ENCODE data around the gene LBH. TPM values are rescaled to one million over a fixed set of nuclear protein-coding genes. Genes with fewer than 3 reads are reported as not detected.

The LBH gene
- polyA plus RNA-seq, 1 of the 3 experiments (the other 2 are of a cell fraction) = 22.8 TPM

- no peak overlapping the region for H3K4me3 ChIP-seq (ENCODE audit: low read depth in 2 of 2, low read length in 1 of 2)
- DNase-seq = no peak
- H3K9me2 ChIP-seq = no peaks in the 10 kb centered on the region
- peaks cover 0 to 8% of the 10 kb centered on the region in 2 experiments; a peak in 2 of 4 replicates for H3K4me1 ChIP-seq (ENCODE audit: control insufficient read depth in 1 of 2, insufficient read depth in 2 of 2, low read depth in 1 of 2, low read length in 1 of 2)
- no peaks in the 10 kb centered on the region for H3F3A ChIP-seq (replicated peaks; ENCODE audit: insufficient read depth)
- no peak overlapping the region for H3K9ac ChIP-seq
- H3K4me2 ChIP-seq = no peak overlapping the region
- no peaks in the 10 kb centered on the region for H4K20me1 ChIP-seq (ENCODE audit: insufficient read depth)
- no peaks in the 10 kb centered on the region for H3K79me2 ChIP-seq (ENCODE audit: insufficient read depth)
- no peaks in the 10 kb centered on the region for H3K36me3 ChIP-seq (replicated peaks in 1 of 2; ENCODE audit: control insufficient read depth in 1 of 2, insufficient read depth in 2 of 2, low read length in 1 of 2)
- TF ChIP-seq YY1 (IDR thresholded peaks at IDR 0.05; ENCODE audit: low read depth) (no peak), RAD21 (IDR thresholded peaks at IDR 0.05; ENCODE audit: low read length) (no peak), FOXJ3 (CRISPR knock-in tag; IDR thresholded peaks at IDR 0.05) (no peak), RFX5 (IDR thresholded peaks at IDR 0.05; ENCODE audit: low read length) (no peak), CHD2 (IDR thresholded peaks at IDR 0.05; ENCODE audit: low read length, partially characterized antibody) (no peak), MEF2A (IDR thresholded peaks at IDR 0.05; ENCODE audit: borderline replicate concordance, low read depth) (no peak), JUND (IDR thresholded peaks at IDR 0.05) (no peak), NFIC (IDR thresholded peaks at IDR 0.05; ENCODE audit: borderline replicate concordance) (no peak), PBX3 (IDR thresholded peaks at IDR 0.05) (no peak), EP300 (IDR thresholded peaks at IDR 0.05; ENCODE audit: borderline replicate concordance in 1 of 2, low read depth in 1 of 2, low read length in 1 of 2) (no peak), RCOR1 (IDR thresholded peaks at IDR 0.05; ENCODE audit: low read length) (no peak), MXI1 (IDR thresholded peaks at IDR 0.05; ENCODE audit: low read depth, low read length) (no peak), ELF1 (IDR thresholded peaks at IDR 0.05) (no peak), GATA2 (CRISPR knock-in tag; IDR thresholded peaks at IDR 0.05) (no peak), EZH2phosphoT487 (IDR thresholded peaks at IDR 0.05; ENCODE audit: borderline replicate concordance, low read depth) (no peak), TAF1 (IDR thresholded peaks at IDR 0.05; ENCODE audit: borderline replicate concordance, low read depth, low read length) (no peak)
- TF ChIP-seq, protein P1, sequence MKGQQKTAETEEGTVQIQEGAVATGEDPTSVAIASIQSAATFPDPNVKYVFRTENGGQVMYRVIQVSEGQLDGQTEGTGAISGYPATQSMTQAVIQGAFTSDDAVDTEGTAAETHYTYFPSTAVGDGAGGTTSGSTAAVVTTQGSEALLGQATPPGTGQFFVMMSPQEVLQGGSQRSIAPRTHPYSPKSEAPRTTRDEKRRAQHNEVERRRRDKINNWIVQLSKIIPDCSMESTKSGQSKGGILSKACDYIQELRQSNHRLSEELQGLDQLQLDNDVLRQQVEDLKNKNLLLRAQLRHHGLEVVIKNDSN (IDR thresholded peaks at IDR 0.05; ENCODE audit: borderline replicate concordance, low read depth) = no peak
- TF ChIP-seq, protein P2, sequence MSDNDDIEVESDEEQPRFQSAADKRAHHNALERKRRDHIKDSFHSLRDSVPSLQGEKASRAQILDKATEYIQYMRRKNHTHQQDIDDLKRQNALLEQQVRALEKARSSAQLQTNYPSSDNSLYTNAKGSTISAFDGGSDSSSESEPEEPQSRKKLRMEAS (IDR thresholded peaks at IDR 0.05; ENCODE audit: low read depth) = no peak
- TF ChIP-seq, protein P3, sequence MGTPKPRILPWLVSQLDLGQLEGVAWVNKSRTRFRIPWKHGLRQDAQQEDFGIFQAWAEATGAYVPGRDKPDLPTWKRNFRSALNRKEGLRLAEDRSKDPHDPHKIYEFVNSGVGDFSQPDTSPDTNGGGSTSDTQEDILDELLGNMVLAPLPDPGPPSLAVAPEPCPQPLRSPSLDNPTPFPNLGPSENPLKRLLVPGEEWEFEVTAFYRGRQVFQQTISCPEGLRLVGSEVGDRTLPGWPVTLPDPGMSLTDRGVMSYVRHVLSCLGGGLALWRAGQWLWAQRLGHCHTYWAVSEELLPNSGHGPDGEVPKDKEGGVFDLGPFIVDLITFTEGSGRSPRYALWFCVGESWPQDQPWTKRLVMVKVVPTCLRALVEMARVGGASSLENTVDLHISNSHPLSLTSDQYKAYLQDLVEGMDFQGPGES (IDR thresholded peaks at IDR 0.05; ENCODE audit: low read depth, low read length) = no peak
- no peak overlapping the region for H3K27ac ChIP-seq (ENCODE audit: low read depth in 2 of 2, low read length in 1 of 2)
- no peaks in the 10 kb centered on the region for H3K9me3 ChIP-seq
- ChIA-PET CTCF (interaction anchor here (1.9 to 12.8 kb wide), 3 partner anchors 24 to 505 kb away, joined by 8 to 573 read pairs (median 189); no protein-coding TSS in a partner anchor), POLR2A (no interaction called here)
- no peaks in the 10 kb centered on the region; the same call in 1 of the 2 replicates for H3K27me3 ChIP-seq (ENCODE audit: insufficient read depth)
- no peak overlapping the region for H2AFZ ChIP-seq (ENCODE audit: low read depth)
- 72% methylated on average over 7 of the region's 7 CpGs for WGBS (ENCODE audit: low lambda C conversion rate)
Measured at GRCh38 chr2:30203156-30203555, 28.2 kb upstream of the LBH start.

Measured in SK-N-SH (cell line).